ENCODE data around the gene RIMS3.
"Not testable (repeated sequence)": the region's sequence is repeated elsewhere in the genome, so short reads cannot be mapped to it uniquely, and the experiment has no call there.

RIMS3 gene

GRCh38 chr1:40633523-40633922, 32.0 kb downstream of the RIMS3 start:
- no peak for DNase-seq (ENCODE audit: low read depth in 1 of 2, low spot score in 1 of 2)

- no peak for DNase-seq (ENCODE audit: low read depth in 1 of 2, low spot score in 1 of 2)
These were observed 34.8 kb downstream of the RIMS3 start for GRCh38 chr1:40630488-40631223.

GRCh38 chr1:40629546-40629945, 35.9 kb downstream of the RIMS3 start:
- DNase-seq (ENCODE audit: low read depth in 1 of 2, low spot score in 1 of 2) = not testable (repeated sequence)

GRCh38 chr1:40628903-40629292, 36.6 kb downstream of the RIMS3 start:
- no peak for DNase-seq (ENCODE audit: low read depth in 1 of 2, low spot score in 1 of 2)

- DNase-seq (ENCODE audit: low read depth in 1 of 2, low spot score in 1 of 2) = no peak
These were observed 37.2 kb downstream of the RIMS3 start for GRCh38 chr1:40627987-40628902.

DNA sequence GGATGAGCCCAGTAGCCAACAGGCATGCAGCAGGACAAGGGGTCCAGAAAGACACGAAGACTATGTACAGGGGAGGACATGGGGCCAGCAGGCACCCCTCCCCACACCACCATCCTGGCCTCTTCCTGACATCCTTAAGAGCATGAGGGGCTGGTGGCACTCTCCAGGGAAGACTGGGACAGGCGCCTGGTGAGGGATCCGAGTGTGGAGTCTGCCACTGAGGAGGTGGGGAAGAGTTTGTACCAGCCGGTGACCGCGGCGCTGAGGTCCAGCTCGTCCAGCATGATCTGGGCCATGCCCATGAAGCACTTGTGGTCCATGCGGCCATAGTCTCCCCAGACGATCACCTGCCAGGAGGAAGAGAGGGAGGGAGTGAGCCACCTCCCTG, 39.1 kb downstream of the RIMS3 start:
- no peak for DNase-seq (ENCODE audit: low read depth in 1 of 2, low spot score in 1 of 2)

- no peak for DNase-seq (ENCODE audit: low read depth in 1 of 2, low spot score in 1 of 2)
These were observed 39.8 kb downstream of the RIMS3 start for GRCh38 chr1:40625476-40626382.

- no peak for DNase-seq (ENCODE audit: low read depth in 1 of 2, low spot score in 1 of 2)
These were observed 40.4 kb downstream of the RIMS3 start for GRCh38 chr1:40625076-40625475.

GRCh38 chr1:40622936-40623629, 42.4 kb downstream of the RIMS3 start:
- DNase-seq (ENCODE audit: low read depth in 1 of 2, low spot score in 1 of 2) = no peak

DNA sequence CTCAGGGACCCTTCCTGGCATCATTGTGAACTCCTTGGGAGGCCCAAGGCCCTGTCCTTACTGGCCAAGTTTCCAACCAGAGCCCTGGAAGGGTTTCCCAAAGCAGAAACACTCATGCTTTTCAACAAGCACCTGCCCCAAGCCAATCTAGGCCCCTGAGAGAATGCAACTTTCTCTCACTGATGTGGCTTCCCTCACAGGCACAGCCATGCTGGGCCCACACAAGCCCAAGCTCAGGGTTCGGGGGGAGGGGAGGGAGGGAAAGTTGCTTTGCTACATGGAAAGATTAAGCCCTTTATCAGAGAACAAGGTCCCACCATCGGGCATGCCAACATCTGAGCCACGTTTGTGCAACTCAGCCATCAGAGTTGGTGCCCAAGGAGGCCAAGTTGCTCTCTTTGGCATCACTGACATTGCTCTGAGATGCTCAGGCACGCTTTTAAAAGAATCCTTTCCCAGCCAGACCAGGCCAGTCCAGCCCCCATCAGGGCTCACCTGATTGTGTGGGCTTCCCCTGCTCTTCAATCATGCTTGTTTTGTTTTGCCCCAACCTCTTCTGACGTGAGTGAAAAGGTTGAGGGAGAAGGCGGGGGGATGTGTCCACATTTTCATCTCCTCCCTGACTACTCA, 43.5 kb downstream of the RIMS3 start:
- DNase-seq (ENCODE audit: low read depth in 1 of 2, low spot score in 1 of 2) = no peak

DNA sequence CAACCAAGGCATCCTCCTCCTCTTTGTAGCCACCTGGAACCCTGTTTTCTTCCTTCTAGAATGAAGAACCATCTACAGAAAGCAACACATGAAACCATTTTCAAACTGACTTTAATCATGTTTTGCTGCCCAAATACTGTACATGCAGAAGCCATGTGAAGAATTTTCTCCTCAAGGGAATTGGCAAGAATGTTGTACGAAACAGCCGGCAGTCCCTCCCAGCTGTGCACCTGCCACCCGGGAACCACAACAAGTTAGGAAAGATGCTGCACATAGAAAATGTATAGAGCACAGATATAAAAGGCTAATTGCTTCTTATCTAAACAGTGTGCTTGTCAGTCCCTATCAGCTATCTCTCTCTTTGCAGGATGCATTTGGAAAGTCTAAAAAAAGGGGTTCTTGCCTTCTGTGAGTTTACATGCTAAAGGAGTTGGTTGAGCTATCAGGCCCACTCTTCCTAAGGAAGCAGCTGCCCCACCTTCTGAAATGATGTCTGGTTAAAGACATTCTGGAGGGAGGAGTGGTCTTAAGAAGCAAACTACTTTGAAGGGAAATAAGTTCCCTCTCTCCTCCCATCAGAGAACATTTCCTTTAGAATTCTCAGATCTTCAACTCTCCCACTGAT, 44.8 kb downstream of the RIMS3 start:
- DNase-seq (ENCODE audit: low read depth in 1 of 2, low spot score in 1 of 2) = no peak

GRCh38 chr1:40620150-40620549, 45.3 kb downstream of the RIMS3 start:
- no peak for DNase-seq (ENCODE audit: low read depth in 1 of 2, low spot score in 1 of 2)

GRCh38 chr1:40618108-40618507, 47.4 kb downstream of the RIMS3 start:
- DNase-seq (ENCODE audit: low read depth in 1 of 2, low spot score in 1 of 2) = no peak

GRCh38 chr1:40612345-40612831, 53.1 kb downstream of the RIMS3 start:
- DNase-seq (ENCODE audit: low read depth in 1 of 2, low spot score in 1 of 2) = peak; percentile 36 to 44

GRCh38 chr1:40610156-40610555, 55.3 kb downstream of the RIMS3 start:
- DNase-seq (ENCODE audit: low read depth in 1 of 2, low spot score in 1 of 2) = no peak

DNA sequence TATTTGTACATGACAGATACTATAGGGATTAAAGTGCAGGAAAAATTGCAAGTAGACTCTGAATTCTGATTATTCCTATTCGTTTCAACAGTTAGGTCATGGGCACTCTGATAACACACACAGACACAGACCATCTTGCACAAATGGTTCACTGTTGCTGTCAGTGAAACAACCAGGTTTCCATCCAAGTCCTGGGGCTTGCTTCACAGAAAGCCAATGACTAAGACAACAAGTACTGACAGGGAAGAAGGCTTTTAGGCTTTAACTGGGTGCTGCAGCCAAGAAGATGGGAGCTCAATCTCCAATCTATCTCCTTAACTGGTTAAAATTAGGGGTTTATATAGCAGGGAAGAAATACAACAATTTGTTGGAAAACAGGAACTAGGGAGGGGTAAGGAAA, 57.6 kb downstream of the RIMS3 start:
- DNase-seq (ENCODE audit: low read depth in 1 of 2, low spot score in 1 of 2) = no peak

- DNase-seq (ENCODE audit: low read depth in 1 of 2, low spot score in 1 of 2) = no peak
These were observed 58.5 kb downstream of the RIMS3 start for GRCh38 chr1:40606978-40607377.

- DNase-seq (ENCODE audit: low read depth in 1 of 2, low spot score in 1 of 2) = no peak
These were observed 59.3 kb downstream of the RIMS3 start for GRCh38 chr1:40606194-40606593.

GRCh38 chr1:40599926-40600325, 65.6 kb downstream of the RIMS3 start:
- DNase-seq (ENCODE audit: low read depth in 1 of 2, low spot score in 1 of 2) = no peak

DNA sequence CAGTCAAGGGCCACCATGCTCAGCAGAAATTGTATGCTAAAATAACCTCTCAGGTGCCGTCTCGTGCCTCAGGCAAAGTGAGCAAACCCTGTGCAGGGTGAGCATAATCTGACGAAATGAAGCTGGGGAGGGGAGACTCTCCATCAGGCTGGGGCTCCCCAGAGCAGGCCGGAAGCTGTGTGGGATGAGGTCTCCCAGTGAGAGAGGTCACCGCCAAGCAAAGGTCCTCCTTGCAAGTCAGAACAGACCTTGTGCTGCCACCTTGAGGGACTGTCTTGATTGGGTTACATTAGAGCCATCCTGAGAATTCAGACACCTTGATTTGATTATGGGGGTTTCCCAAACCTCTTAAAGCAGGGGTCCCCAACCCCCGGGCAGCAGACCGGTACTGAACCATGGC, 69.9 kb downstream of the RIMS3 start:
- no peak for DNase-seq (ENCODE audit: low read depth in 1 of 2, low spot score in 1 of 2)

All from activated T-helper 1 cell treated with anti-CD3 and anti-CD28 coated beads, Interleukin-2, amount 50 U/mL, for 16 hours (primary cell).